ENCODE measurements around the gene SPECC1L.
A peak's percentile ranks its signal among the peaks of the same experiment; 100 is the strongest.

Gene SPECC1L

DNA sequence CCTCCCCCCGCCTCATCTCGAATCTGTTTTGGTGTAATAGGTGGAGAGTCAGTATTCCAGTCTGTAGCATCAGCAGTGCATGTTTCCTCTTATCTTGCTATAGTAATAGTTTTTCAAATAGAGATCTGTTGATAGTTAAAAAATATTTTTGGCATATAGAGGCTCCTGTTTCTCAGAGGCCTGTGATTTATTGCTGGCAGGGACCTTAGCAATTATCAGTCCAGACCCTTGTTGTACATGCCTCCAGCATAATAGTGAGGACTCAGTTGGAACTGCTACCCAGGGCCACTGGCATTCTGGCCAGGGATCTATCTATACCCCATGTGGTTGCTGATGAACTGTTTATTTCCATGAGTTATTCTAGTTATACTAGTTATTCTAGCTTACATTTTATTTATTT, 52.6 kb downstream of the SPECC1L start:
- DNase-seq: no peak

GRCh38 chr22:24323695-24324094, 53.1 kb downstream of the SPECC1L start:
- DNase-seq: no peak

GRCh38 chr22:24324137-24324536, 53.5 kb downstream of the SPECC1L start:
- no peak for DNase-seq

DNA sequence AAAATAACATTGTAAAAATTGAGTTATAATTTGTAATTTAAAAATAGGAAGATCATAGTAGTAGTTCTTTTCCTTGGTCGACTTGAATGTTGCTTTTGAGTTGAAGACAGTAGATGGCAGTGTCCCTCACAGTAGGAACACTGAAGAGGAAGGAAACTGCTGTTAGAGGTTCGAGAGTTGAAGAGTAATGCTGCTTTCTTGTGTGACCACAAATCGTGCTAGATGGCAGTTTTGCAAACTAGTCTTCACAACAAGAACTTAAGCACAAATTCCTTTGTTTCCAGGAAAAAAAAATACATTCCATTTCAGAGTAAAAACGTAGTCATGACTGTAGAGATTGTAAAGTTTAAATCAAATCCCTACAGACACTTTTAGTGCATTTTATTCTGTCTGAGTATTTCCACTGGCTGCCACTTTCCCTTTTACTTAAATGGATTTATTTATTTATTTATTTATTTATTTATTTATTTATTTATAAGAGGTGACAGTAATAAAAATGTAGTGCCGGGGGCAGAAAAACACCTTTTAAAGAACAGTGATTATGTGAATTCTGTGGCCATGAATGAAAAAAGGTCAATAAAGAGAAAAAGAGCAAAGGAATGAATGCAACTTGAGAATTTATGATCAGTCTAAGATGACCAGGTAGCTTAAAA, 54.6 kb downstream of the SPECC1L start:
- peak in 2 of 58 donors; percentile 47 to 59 for DNase-seq

DNA sequence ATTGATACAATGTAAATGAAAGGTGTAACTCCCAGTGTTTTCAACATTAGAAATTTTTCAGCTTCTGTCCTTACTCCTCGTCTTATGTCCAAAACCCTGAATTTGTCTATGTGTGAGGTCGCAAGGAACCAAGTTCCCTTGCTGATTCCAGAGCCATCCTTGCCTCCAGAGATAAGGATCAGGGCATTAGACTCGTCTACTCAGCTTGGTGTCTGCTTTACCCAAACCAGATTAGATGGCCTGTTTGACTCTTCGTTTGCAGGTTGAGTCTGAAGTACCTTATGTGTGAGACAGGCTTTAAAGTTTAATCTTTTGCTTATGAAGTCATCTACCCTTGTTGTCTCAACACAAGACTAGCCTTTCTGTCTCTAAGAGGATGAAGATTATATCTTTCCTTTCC, 55.6 kb downstream of the SPECC1L start:
- no peak for DNase-seq

DNA sequence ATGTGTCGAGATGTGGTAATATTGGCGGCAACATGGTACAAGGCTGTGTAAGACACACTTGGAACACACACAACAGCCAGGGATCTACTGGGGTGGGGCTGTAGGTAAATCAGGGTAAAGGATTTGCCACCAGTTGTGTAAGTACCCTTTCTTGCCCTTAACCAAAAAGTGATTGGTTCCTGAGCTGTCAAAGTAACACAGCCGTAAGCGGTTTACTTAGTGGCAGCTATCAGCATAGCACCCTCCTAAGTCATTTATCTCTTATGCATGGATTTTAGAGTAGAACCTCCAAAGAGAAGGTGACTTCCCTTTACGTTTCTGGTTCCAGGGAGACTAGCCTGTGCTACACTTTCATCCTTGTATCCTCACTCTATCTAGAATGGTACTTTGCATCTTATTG, 57.2 kb downstream of the SPECC1L start:
- no peak for DNase-seq

GRCh38 chr22:24329453-24329852, 58.8 kb downstream of the SPECC1L start:
- DNase-seq: no peak

DNA sequence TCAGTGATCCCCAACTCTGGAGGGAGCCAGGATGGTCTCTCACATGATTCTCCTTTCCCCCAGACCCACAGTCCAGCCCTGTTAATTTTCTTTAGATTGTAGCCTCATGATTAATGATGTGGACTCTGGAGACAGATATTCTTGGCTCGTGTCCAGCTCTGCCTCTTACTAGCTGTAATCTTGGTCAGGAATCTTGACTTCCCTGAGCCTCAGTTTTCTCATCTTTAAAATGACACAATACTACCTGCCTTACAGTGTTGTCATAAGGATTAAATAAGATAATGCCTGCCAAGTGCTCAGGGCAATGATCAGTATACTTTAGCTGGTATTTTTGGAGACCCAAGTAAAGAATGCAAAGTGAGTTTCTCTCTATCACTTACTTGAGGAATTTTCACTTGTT, 60.0 kb downstream of the SPECC1L start:
- DNase-seq: peak in 1 of 58 donors; percentile 5

DNA sequence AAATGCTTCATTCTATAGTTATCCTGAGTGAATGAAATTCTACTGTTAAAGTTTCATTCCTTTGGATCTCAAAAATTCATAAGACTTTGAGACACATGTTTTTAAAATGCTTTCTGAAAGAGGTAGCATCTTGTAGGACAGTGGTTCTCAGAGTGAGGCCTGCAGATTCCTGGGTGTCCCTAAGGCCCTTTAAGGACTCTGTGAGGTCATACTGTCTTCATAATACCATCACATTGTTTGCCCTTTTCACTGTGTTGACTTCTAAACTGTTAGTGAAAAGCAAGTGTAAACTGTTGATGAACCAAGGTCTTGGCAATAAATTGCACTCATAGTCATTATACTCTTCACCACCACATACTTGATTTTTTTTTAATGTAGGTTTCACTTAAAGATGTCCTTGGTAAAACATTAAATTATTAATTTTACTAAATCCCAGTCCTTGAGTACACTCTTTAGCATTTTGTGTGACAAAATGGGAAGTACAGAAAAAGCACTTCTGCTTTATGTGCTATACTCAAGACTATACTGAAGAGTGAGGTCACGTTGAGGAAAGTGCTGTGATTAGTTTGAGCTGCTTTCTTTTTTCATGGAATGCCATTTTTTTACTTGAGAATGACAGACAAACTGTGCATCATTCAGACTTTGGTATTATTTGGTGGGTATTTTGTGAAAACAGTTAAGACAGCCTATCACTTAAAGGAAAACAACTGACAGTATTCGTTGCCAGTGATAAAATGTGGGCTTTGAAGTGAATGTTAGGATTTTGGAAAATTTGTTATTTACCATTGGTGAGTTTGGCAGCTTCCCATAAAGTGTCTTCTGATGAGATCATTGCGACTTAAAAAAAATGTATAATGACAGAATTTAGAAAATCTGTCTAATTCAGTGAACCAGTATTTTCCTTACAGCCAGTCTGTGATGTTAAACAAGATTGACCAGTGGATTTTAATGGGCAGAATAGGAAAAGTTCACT, 61.1 kb downstream of the SPECC1L start:
- DNase-seq: no peak

DNA sequence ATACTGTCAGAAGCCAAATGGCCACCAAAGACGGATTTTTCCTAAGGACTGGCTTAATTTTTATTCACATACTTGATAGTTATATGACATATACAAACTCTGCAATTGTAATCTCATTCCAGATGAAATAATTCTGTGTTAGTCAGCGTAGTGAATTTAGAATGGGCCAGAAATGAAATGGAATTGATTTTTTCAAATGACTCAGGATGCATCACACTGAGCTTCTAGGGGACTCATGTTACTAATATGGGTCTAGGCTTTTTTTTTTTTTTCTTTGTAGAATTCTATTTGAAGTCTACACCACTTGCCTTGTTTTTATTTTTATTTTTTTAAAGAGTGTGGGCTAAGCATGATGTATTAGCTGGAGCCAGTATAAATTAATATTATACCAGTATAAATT, 62.7 kb downstream of the SPECC1L start:
- DNase-seq: no peak

GRCh38 chr22:24335496-24335895, 64.9 kb downstream of the SPECC1L start:
- no peak for DNase-seq

GRCh38 chr22:24337894-24338645, 67.4 kb downstream of the SPECC1L start:
- DNase-seq: no peak

- DNase-seq: peak in 1 of 58 donors; percentile 8
These were observed 68.3 kb downstream of the SPECC1L start for GRCh38 chr22:24338726-24339451.

DNA sequence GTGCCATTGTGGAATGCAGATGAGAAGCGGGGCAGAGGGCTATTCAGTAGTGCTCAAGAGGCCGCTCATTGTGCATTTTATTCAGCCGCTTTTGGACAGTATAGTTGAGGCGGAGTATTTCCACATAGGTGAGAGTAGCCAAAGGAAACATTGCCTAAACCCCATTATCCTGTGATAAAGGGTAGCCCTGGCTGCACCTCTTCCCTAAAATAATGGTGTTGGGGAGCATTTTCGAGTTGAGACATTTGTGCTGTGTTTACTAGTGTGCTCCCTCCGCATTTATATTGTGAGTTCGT, 68.8 kb downstream of the SPECC1L start:
- no peak for DNase-seq

DNA sequence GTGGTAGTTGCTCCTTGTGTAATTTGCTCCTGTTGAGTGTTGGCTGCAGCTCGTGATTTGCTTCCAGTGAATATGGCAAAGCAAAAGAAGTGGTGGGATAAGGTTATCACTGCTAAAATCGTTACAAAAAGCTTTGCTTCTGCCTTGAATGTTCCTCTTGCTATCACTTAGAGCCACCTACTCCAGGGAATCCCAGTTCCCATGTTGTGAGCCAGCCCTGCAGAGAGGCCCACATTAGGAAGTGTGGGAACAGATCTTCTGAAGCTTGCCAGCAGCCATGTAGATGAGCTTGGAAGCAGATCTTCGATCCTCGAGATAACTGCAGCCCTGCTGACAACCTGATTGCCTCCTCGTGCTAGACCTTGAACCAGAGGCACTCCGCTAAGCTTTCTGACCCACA, 71.0 kb downstream of the SPECC1L start:
- peak in 6 of 58 donors; percentile 2 to 24 (median 12) for DNase-seq

- no peak for DNase-seq
These were observed 80.0 kb downstream of the SPECC1L start for GRCh38 chr22:24350627-24351026.

GRCh38 chr22:24353121-24353520, 82.5 kb downstream of the SPECC1L start:
- DNase-seq: no peak

DNA sequence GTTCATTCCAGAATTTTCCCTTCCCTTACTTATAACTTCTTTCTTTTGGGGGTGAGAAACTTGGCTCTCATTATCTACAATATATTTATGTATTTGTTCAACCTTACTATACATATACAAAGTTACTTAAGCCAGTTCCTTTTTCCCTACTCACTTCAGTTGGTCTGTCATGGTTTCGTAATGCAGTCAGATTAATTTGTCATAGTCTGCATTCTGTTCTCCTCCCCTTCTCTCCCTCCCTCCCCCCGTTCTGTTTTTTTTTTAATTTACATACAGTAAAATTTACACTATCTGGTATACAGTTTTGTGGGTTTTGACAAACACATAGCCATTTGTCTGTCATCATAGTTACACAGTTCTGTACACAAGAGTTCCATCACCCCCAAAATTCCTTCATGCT, 84.9 kb downstream of the SPECC1L start:
- no peak for DNase-seq

DNA sequence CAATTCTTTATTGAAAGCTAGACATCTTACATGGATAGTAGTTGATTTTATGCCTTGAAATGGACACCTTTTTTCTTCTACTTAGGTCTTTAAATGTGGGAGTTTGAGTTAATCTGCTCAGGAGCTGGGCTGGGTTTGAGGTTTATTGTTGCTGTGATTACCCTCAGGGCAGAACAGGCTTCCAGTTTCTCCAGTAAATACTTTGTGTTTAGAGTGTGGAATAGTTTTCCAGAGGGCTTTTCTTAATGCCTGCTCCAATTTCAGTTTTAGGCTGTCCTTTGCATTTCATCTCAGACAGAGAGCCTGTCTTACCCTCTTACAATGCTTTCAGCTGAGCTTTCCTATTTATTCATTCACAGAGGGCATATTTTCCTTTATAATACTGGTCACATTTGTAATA, 86.9 kb downstream of the SPECC1L start:
- no peak for DNase-seq

DNA sequence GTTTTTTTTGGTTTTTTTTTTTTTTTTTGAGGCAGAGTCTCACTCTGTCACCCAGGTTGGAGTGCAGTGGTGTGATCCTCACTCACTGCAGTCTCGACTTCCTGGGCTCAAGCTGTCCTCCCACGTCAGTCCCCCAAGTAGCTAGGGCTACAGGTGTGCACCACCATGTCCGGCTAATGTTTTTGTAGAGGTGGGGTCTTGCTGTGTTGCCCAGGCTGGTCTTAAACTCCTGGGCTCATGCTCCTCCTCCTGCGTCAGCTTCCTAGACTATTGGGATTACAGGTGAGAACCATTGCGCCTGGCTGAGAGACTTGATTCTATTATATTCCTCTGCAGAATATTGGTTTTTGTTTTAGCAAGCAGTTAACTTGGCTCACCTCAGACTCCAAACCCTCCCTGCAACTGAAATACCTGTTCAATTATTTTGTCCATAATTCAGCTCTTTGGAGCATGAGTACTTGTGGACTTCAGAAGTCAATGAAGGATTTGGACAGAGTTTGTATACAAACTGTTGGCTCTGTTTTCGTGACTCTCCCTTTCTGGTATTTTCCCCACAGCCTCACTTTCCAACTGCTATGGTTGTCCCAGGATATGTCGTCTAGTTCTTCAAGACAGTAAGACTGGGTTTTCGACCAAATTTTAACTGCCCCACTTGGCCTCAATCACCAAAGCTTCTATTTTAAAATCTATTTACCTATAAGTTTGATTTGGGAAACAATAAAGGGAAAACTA, 87.6 kb downstream of the SPECC1L start:
- no peak for DNase-seq
